Suprapubic skin (tissue), 4 donors: ENCODE measurements around the gene FAM117B.

Experiments used
- CTCF ChIP-seq, 2 donors: fragments of 200-600 bp in 1 of 2; fragments of 450-650 bp in 1 of 2; sonication (generic) in 1 of 2; IDR thresholded peaks; one replicate each; pipeline ENCODE4 v1.5.1; 2016 to 2019; ENCODE audit warnings: antibody characterized with exemption in 2 of 2, mild to moderate bottlenecking in 1 of 2, moderate library complexity in 1 of 2
- EP300 ChIP-seq: sonication (generic); formaldehyde crosslinking; IDR thresholded peaks from one replicate; pipeline ENCODE4 v1.6.1; 2017; ENCODE audit warnings: antibody characterized with exemption
- POLR2AphosphoS5 ChIP-seq, 3 donors: sonication (generic); formaldehyde crosslinking; IDR thresholded peaks; one replicate each; pipeline ENCODE4 v1.6.1; 2017; ENCODE audit warnings: antibody characterized with exemption in 3 of 3

GRCh38 chr2:202608142-202608852, 26.5 kb upstream of the FAM117B start:
- TF ChIP-seq CTCF (IDR thresholded peaks at IDR 0.05), result no peak
- no peak for TF ChIP-seq POLR2AphosphoS5 (IDR thresholded peaks at IDR 0.05)
- TF ChIP-seq EP300, result no peak
